ENCODE data around the gene ZNF14.
"Not testable (repeated sequence)": the region's sequence is repeated elsewhere in the genome, so short reads cannot be mapped to it uniquely, and the experiment has no call there.

The ZNF14 gene

DNA sequence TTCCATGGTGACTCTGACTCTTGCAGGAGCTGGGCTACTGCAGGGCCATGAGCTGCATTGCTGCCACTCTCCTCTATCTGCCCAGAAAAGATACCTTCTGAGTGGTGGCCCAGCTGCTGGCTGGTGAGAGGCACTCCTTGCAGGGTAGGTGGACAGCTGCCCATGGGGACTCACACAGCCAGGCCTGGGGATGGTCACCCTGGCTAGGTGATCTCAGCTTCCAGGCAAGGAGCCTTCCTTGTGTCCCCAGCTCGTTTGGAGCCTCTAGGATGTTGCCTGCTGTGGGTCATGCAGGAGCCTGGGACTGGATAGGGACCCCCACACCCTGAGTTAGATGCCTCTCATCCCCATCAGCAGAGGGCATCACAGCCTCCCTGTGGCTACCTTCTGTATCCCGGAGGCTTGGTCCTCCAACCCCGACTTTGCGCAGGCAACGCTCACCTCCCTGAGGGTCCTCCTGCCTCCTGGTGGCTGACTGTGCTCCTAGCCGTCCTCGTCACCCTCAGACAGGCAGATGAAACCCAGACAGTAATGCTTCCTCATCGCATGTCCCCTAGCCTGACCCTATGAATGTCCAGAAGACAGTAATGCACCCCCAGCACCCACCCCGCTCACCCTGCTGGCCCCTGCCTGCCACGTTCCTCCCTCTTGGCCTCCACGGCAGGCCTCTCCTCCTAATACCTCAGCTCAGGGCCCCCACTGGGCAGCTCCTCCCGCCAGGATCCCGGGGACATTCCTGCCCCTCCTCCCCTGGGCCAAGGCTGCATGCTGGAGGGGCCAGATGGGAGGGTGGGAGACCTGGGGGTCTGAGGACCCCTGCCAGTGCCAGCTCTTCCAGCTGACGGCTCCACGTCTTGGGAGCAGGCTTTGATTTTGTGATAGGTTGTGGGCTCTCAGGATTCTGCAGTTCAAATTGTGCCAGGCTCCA is 13.6 kb upstream of the ZNF14 start:
- no peak for DNase-seq

DNA sequence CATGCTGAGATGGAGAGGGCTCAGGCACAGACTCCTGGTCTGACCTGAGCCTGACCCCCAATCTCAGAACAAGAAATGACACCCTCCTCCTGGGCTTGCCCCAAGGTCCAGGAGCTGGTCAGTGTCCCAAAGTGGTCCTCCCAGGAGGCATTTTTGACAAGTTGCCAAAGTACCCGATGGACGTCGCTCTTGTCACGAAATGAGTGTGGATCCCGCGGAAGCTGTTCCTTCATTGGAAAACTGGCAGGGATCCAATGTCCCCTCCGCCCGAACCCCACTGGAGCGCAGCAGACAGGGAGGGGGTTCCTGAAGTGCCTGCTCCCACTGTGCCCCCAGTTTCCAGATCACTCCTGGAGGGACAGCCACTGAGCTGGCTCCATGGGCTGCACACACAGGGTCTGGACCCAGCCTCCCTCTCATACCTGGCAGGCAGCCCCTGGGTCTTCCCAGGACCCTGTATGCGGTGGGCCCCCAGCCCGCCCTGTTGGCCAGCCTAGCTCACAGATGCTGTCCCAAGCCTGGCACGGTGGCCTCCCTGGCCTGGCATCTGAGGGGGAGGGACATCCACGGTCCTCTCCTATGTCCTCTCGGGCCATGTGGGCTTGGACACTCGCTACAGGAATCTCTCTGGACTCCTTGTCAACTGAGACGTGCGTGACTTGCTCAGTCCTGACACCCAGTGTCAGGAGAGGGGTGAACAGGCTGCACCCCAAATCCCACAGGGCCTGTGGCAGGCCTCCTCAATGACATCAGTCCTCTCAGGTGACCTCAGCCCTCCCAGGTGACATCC is 12.8 kb upstream of the ZNF14 start:
- no peak for DNase-seq

DNA sequence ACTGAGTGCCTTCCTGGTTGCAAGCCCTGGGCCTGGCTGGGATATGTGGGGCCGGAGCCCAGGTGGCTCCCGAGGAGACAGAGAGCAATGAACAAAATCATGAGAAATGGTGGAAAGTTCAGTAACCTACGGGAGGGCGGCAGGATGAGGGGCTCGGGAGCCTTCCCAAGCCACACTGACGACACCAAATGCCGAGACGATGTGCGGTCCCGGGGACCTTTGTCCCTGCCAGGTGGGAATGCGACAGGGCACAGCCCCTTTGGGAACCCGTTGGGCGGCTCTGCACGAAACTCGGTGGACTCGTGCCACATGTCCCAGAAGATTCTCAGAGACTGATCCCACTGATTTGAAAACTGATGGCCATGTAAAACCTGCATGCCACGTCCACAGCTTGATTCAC is 11.7 kb upstream of the ZNF14 start:
- no peak for DNase-seq

DNA sequence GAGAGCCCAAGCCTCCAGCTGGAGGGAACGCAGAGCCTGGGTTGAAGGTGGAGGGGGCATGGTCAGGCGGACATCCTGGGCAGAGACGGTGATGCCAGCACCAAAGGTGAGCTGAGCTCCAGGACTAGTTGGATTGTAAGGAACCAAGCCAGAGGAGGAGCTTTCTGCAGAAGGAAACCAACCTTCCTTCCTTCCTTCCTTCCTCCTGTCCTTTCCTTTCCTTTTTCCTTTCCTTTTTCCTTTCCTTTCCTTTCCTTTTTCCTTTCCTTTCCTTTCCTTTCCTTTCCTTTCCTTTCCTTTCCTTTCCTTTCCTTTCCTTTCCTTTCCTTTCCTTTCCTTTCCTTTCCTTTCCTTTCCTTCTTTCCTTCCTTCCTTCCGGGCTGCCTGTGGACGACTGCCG is 11.0 kb upstream of the ZNF14 start:
- DNase-seq = not testable (repeated sequence)

DNA sequence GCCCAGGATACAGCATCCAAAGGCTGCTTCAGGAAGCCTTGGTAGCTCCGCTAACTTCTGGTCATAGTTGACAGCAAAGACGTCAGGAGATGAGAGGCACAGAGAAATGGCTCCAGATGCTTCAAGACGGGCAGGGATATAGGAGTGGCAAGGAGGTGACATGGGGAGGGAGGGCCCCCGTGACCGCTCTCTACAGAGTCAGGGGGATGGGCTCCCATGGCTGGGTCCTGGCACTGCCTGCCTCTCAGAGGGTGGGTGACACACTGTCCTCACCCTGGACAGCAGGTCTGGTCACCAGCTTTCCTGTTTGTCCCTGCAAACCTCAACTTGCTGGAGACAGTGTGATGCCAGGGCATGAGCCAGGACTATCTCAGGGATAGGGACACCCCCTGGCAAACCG is 10.3 kb upstream of the ZNF14 start:
- no peak for DNase-seq

DNA sequence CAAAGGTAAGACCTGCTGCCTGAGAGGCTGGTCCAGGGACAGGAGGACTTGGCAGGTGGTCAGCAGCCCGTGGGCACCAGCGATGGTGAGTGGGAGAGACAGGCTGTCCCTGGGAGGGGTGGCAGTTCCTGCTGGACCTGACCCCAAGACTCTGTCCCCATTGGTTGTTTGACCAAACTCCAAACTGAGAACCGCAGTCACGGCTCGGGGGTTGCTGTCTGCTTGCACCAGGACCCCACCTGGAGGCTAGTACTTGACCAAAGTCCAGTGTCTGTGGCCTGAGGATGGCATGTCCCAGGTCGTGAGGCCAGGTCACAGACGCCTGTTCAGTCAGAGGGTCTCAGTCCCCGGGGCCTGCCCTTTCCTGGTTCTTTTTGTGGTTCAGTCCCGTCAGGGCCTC is 9.9 kb upstream of the ZNF14 start:
- DNase-seq = no peak

DNA sequence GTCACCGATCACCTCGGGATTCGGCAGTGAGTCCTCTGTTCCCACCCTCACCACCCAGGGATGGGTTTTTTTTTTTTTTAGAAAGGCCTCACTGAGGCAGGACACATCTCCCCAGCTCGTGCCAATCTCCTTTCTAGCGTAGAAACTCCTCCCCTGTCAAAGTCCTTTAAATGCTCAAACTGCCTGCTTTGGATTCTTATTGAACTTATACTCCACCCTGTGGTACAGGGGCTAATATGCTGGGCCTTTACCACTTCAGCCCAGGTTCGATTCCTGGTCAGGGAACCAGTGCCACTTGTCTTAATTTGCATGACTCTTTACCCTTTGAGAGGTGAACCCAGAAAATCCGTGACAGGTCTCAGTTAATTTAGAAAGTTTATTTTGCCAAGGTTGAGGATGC is 8.3 kb upstream of the ZNF14 start:
- no peak for DNase-seq

DNA sequence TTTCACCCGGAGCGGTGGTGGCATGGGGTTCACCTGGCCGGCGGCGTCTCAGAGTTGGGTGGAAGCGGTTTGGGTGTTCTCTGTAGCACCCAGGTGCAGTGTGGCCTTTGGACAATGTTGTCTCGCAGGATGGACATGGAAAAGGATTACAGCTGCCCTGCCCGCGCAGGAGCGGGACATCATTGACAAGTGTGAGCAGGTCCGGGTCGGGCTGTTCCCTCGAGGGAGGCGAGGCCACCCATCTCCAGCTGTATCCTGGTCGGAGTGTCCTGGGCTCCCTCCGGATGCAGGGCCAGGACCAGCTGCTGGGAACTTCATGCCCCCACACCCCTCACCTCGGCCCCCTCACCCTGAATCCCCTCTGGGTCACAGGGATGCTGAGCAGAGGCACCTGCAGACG is 7.8 kb upstream of the ZNF14 start:
- DNase-seq = no peak

DNA sequence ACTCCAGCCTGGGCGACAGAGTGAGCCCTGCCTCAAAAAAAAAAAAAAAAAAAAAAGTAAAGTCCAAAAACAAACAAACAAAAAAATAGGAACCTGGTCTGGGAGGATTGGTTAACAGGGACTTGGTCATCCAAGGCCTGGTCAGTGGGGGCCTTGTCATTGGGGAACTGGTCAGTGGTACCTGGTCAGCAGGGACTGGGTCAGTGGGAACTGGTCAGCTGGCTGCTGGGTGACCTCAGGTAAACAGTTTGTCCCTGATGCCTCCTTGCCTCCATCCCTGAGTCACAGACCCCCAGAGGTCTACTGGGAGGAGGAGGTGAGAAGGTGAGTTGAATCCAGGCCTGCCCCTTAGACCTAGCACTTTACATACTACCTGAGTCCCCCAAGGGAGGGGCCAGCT is 5.7 kb upstream of the ZNF14 start:
- DNase-seq = no peak

DNA sequence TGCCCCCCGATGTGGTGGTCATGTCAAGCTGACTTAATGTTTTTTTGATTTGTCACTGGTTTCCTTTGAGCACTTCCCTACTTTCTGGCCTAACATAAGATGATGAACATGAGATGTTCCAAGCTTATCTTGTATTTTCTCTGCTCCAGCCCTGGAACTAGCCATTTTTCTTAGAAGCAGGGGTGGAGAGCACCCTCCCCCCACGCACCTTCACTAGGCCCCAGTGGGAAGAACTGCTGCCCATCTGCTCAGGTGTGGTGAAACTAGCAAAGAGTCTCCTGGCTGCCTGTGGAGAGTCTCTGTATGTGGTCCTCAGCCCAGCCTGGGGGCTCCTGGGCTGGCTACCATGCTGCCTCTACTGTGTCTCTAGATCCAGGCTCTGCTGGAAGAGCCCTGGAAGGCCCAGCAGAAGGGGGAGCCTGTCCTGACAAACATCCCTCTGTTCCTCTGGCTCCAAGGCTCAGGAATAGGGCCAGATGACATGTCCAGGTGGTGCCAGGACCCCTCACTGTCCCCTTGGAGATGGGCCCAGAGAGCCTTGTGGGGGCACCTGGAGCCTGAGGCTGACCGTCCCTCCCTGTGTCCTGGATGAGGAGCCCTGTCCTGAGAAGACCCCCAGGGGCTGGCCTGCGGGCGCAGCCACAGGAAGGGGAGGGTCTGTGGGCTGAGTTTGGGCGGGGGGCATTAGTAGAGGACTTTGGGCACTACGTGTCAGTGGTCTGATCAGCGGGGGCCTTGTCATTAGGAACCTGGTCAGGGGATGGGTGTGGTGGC is 4.8 kb upstream of the ZNF14 start:
- no peak for DNase-seq

DNA sequence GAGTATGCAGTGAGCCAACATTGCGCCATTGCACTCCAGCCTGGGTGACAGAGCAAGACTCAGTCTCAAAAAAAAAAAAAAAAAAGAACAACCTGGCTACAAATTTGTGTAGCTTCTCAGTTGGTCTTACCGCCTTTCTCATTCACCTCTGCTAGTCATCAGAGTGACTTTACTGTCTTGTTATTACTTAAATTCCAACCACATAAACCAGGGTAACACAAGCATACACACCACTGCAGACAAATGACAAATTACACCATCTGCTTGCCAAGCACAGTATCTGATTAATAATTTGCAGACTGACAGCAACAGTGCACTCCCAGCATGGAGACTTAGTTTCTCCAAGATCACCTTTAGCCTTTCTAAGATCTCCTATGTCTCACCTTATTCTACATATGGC is 11.0 kb downstream of the ZNF14 start:
- DNase-seq = no peak

DNA sequence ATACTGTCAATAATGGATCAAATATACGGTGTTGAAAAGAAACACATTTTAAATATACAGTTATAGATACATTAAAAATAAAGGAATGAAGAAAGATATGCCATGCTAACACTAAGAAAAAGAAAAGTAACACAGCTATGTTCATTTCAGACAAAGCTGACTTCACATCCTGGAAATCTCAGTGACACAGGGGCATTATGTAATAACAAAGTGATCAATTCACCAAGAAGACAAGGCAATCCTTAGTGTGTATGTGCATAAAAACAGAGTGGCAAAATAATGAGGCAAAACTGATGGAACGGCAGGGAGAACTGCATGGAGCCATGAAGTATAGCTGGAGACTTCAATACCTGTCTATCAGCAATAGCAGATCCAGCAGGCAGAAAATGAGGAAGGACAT is 13.1 kb downstream of the ZNF14 start:
- DNase-seq = no peak

DNA sequence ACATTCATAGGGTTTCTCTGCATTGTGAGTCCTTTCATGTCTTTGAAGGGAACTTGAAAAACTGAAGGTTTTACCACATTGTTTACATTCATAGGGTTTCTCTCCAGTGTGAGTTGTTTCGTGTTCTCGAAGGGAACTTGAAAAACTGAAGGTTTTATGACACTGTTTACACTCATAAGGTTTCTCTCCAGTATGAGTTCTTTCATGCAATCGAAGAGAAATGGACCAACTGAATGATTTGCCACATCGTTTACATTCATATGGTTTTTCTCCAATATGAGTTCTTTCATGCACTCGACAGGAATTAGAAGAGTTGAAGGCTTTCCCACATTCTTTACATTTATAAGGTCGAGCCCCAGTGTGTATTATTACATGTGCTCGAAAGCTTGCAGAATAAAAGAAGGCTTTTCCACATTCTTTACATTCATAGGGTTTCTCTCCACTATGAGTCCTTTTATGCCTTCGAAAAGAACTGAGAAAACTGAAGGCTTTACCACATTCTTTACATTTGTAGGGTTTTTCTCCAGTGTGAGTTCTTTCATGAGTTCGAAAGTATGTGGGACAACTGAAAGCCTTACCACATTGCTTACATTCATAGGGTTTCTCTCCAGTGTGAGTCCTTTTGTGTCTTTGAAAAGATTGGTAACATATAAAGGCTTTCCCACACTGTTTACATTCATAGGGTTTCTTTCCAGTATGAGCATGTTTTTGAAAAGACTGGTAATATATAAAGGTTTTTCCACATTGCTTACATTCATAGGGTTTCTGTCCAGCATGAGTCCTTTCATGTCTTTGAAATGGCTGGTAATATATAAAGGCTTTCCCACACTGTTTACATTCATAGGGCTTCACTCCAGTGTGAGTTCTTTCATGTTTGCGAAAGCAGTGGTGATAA is 20.7 kb downstream of the ZNF14 start:
- DNase-seq = no peak

DNA sequence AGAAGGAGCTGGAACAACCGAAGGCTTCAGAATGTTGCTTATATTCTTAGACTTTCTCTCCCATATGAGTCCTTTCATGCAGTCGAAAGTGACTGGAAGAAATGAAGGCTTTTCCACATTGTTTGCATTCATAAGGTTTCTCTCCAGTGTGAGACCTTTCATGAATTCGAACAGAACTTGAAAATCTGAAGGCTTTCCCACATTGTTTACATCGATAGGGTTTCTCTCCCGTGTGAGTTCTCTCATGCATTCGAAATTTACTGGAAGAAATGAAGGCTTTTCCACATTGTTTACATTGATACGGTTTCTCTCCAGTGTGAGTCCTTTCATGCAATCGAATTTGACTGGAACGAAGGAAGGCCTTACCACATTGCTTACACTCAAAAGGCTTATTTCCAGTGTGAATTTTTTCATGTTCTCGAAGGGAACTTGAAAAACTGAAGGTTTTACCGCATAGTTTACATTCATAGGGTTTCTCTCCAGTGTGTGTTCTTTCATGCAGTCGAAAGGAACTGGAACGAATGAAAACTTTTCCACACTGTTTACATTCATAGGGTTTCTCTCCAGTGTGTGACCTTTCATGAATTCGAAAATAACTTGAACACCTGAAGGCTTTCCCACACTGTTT is 21.5 kb downstream of the ZNF14 start:
- DNase-seq = no peak

DNA sequence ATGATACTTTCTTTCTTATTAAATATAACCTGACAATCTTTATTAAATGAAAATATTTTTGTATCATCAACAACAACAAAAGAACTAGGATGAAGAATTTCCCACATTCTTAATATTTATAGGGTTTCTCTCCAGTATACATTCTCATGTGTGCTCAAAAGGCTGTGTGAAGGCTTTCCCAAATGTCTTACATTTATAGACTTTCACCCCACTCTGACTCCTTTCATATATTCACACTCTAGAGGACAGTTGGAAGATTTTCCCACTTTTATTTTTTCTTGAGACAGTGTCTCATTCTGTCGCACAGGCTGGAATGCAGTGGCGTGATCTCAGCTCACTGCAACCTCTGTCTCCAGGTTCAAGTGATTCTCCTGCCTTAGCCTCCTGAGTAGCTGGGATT is 22.4 kb downstream of the ZNF14 start:
- no peak for DNase-seq

DNA sequence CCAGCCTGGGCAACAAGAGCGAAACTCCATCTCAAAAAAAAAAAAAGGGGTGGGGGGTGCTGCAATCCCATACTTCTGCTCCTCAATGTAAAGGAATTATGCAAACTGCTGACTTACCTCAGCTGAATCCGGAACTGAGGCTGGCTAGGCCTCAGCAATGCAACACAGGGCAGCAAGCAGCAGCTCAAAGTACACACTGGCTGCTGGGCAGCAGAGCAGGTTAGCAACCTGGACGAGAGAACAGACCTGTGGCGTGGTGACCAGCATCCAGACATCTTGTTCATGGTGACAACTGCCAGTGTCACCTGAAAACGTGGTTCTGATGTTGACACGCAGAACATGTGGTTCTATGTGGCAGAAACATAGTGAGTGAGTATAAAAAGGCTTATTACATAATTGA is 28.1 kb downstream of the ZNF14 start:
- no peak for DNase-seq

DNA sequence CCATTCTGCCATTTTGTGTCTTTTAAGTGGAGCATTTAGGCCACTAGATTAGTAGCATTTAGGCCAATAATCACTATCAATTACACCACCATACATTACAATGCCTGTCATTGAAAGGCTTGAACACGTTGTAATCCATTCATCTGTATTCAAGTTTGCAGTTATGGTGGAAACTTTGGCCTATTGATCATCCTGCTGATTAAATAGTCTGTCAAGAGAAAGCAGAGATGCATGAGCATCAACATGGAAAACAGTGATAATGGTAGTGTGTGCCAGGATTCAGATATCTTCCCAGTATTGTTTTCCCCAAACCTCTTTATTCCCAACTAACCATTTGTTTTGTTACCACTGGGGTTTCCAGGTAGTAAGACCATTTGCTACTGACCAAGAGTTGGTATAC is 32.4 kb downstream of the ZNF14 start:
- not testable (repeated sequence) for DNase-seq

DNA sequence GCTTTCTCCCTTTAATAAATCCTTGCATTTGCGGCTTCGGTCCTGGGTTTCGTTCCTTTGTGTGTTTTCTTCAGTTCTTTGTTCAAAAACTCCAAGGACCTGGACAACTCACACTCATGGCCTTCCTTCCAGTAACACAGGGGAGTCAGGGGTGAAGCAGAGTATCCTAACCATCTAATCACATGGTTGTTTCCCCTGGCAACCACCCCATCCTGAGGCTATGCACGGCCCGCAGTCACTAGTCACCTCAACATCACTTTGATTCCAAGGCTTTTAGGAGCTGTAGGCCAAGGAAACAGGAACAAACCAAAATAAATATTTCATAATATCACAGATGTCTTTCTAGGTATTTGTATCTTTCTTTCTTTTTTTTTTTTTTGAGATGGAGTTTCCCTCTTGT is 35.3 kb downstream of the ZNF14 start:
- DNase-seq = no peak

DNA sequence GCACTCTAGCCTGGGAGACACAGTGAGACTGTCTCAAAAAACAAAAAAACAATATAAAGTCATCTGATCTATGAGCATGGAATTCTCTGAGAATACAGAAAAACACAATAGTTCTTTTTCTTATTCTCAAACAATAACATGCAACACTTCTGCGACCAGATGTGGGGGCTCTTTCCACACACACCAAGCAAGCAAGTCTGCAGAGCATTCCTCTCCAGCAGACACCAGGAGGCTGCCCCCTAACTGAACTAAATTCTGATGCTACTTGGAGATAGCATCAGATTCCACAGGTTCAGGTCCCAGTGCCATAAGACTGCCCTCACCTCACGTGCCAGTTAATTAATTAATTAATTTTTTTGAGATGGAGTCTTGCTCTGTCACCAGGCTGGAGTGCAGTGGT is 36.5 kb downstream of the ZNF14 start:
- no peak for DNase-seq

DNA sequence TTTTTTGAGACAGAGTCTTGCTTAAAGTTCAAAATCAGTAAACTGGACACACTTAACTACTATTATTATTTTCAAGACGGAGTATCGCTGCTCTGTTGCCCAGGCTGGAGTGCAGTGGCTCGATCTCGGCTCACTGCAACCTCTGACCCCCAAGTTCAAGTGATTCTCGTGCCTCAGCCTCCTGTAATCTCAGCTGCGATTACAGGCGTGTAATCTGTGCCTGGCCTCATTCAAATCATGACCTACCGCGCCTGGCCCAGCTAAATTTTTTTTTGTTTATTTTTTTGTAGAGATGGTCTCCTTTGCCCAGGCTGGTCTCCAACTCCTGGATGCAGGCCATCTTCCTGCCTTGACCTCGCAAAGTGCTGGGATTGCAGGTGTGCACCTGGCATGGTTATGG is 41.2 kb downstream of the ZNF14 start:
- DNase-seq = no peak

DNA sequence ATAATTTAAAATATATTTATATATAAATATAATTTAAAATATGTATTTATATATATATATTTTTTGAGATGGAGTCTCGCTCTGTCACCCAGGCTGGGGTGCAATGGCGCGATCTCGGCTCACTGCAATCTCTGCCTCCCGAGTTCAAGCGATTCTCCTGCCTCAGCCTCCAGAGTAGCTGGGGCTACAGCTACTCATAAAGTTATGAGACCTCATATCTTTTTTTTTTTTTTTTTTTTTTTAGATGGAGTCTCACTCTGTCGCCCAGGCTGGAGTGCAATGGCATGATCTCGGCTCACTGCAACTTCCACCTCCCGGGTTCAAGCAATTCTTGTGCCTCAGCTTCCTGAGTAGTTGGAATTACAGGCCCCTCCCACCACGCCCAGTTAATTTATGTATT is 43.9 kb downstream of the ZNF14 start:
- not testable (repeated sequence) for DNase-seq

DNA sequence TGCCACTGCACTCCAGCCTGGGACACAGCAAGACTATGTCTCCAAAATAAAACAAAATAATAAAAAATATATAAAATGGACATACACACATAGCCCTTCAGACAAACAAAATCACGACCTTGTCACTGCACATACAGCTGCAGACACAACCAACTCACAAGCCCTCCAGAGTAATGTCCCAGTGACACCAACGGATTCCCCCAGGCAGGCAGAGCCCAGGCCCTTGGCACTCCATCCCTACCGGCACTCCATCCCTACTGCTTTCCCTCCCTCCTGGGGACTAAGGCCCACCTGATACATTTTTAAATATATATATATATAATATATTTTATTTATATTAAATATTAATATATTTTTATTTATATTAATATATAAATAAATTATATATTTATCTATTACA is 45.8 kb downstream of the ZNF14 start:
- DNase-seq = no peak
